A549 (cell line): ENCODE results near the gene PNPLA7.

ENCODE experiments used
- BHLHE40 ChIP-seq: IDR thresholded peaks from 2 replicates; pipeline ENCODE4 v1.6.1; 2012; ENCODE audit warnings: low read depth, low read length, inconsistent platforms
- TF ChIP-seq, protein P1 (sequence below): fragments of 200-600 bp; sonication (generic); IDR thresholded peaks from 2 replicates; pipeline ENCODE4 v1.6.1; 2016; ENCODE audit warnings: antibody characterized with exemption, mild to moderate bottlenecking, moderate library complexity

DNA sequence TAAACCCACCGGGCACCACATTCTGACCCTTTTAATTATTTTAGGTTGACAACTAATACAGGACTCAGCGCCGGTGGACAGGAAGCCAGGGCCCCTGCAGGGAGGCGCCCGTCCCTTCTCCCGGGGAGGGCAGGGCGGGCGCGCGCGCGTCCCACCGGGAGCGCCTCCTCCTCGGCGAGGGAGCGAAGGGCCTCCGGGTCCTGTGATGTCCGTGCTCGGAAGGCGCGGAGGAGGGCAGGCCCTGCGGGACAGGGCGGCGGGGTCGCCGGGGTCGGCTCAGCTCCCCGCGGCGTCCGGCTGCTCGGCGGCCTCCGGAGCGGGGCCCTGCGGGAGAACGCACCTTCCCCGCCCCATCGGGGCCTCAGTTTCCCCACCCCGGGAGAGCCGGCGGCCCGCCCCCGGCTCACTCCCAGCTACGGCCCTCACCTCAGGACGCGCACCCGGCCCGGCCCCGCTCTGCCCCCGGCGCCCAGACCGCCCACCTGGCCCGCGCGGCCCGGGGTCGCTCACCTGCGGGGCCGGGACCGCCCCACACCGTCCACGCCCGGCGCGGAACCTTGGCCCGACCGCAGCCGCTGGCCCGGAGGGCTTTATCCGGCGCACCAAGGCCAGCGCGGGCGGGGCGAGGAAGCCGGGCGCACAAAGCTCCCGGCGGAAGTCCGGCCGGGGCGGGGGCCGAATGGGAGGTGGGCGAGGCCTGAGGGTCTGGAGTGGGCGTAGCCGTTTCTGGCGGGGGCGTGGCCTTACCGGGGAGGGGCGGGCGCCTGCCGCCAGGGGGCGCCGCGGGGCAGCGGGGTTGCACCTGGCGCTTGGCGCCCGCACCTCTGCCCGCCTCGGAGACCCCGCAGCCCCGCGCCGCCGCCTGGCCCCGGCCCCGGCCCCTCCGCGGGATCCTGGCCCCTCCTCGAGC is 127.3 kb downstream of the PNPLA7 start, which contains the start of the genes EXD3 and NOXA1:
- TF ChIP-seq, protein P1, sequence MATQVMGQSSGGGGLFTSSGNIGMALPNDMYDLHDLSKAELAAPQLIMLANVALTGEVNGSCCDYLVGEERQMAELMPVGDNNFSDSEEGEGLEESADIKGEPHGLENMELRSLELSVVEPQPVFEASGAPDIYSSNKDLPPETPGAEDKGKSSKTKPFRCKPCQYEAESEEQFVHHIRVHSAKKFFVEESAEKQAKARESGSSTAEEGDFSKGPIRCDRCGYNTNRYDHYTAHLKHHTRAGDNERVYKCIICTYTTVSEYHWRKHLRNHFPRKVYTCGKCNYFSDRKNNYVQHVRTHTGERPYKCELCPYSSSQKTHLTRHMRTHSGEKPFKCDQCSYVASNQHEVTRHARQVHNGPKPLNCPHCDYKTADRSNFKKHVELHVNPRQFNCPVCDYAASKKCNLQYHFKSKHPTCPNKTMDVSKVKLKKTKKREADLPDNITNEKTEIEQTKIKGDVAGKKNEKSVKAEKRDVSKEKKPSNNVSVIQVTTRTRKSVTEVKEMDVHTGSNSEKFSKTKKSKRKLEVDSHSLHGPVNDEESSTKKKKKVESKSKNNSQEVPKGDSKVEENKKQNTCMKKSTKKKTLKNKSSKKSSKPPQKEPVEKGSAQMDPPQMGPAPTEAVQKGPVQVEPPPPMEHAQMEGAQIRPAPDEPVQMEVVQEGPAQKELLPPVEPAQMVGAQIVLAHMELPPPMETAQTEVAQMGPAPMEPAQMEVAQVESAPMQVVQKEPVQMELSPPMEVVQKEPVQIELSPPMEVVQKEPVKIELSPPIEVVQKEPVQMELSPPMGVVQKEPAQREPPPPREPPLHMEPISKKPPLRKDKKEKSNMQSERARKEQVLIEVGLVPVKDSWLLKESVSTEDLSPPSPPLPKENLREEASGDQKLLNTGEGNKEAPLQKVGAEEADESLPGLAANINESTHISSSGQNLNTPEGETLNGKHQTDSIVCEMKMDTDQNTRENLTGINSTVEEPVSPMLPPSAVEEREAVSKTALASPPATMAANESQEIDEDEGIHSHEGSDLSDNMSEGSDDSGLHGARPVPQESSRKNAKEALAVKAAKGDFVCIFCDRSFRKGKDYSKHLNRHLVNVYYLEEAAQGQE: no peak
- TF ChIP-seq BHLHE40: no peak
